OCI-LY1 (cell line): ENCODE results near the gene TAGLN.

ENCODE experiments used
- H2AFZ ChIP-seq: fragments of 200-600 bp; sonication (generic), shearing (Covaris generic); 2 replicates; pipeline ENCODE4 v1.6.0; 2014; ENCODE audit warnings: antibody characterized with exemption, mild to moderate bottlenecking, low read length
- H3F3A ChIP-seq: fragments of 200-600 bp; sonication (generic), shearing (Covaris generic); 2 replicates; pipeline ENCODE4 v1.6.0; 2014; ENCODE audit warnings: mild to moderate bottlenecking, antibody characterized with exemption, low read length, moderate library complexity; ENCODE audit not compliant: insufficient read depth
- H3K27ac ChIP-seq: fragments of 200-600 bp; sonication (generic); 2 replicates; pipeline ENCODE4 v1.5.1; 2014; ENCODE audit warnings: low read length, mixed run types, mild to moderate bottlenecking, low read depth; ENCODE audit not compliant: poor library complexity, severe bottlenecking
- H3K27me3 ChIP-seq: fragments of 200-600 bp; sonication (generic); 2 replicates; pipeline ENCODE4 v1.6.0; 2014; ENCODE audit warnings: antibody characterized with exemption, mild to moderate bottlenecking, low read length, moderate library complexity; ENCODE audit not compliant: insufficient read depth
- H3K36me3 ChIP-seq: fragments of 200-600 bp; sonication (generic); 2 replicates; pipeline ENCODE4 v1.6.1; 2014; ENCODE audit warnings: mild to moderate bottlenecking, antibody characterized with exemption, low read length, moderate library complexity, mixed read lengths; ENCODE audit not compliant: insufficient read depth
- H3K4me1 ChIP-seq: fragments of 200-600 bp; sonication (generic); 2 replicates; pipeline ENCODE4 v1.5.1; 2014; ENCODE audit warnings: mild to moderate bottlenecking, low read length, moderate library complexity; ENCODE audit not compliant: insufficient read depth, severe bottlenecking
- H3K4me2 ChIP-seq: fragments of 200-600 bp; sonication (generic), shearing (Covaris generic); 2 replicates; pipeline ENCODE4 v1.6.1; 2014; ENCODE audit warnings: low read length
- H3K4me3 ChIP-seq: fragments of 200-600 bp; sonication (generic); 2 replicates; pipeline ENCODE4 v1.5.1; 2014; ENCODE audit warnings: low read length, low read depth, mild to moderate bottlenecking, mixed read lengths; ENCODE audit not compliant: poor library complexity, severe bottlenecking
- H3K79me2 ChIP-seq: fragments of 200-600 bp; shearing (Covaris generic); 2 replicates; pipeline ENCODE4 v1.6.1; 2016; ENCODE audit warnings: mixed run types, low read length, mixed read lengths; ENCODE audit not compliant: insufficient read depth
- H3K9ac ChIP-seq: fragments of 200-600 bp; sonication (generic), shearing (Covaris generic); 2 replicates; pipeline ENCODE4 v1.6.1; 2014; ENCODE audit warnings: mild to moderate bottlenecking, low read length, mixed read lengths
- H3K9me2 ChIP-seq: fragments of 200-600 bp; sonication (generic), shearing (Covaris generic); 2 replicates; pipeline ENCODE4 v1.6.1; 2014; ENCODE audit warnings: low read depth, mild to moderate bottlenecking, low read length, mixed read lengths
- H3K9me3 ChIP-seq: fragments of 200-600 bp; shearing (Covaris generic); 2 replicates; pipeline ENCODE4 v1.6.1; 2014; ENCODE audit warnings: low read length, mixed read lengths
- H4K20me1 ChIP-seq: fragments of 200-600 bp; sonication (generic), shearing (Covaris generic); 2 replicates; pipeline ENCODE4 v1.6.0; 2016; ENCODE audit warnings: mild to moderate bottlenecking, low read length; ENCODE audit not compliant: insufficient read depth
- CTCF ChIP-seq: fragments of 200-600 bp; sonication (generic), shearing (Covaris generic); IDR thresholded peaks from 2 replicates; pipeline ENCODE4 v1.5.1; 2017; ENCODE audit warnings: mild to moderate bottlenecking, antibody characterized with exemption, low read length, moderate library complexity, mixed read lengths
- EZH2 ChIP-seq: fragments of 200-600 bp; sonication (generic), shearing (Covaris generic); IDR thresholded peaks from 2 replicates; pipeline ENCODE4 v1.8.0; 2017; ENCODE audit warnings: borderline replicate concordance, mixed run types, mild to moderate bottlenecking, antibody characterized with exemption, low read length, moderate library complexity, mixed read lengths

The TAGLN gene

GRCh38 chr11:117187428-117187798 lies 11.8 kb upstream of the TAGLN start:
- no peaks in the 10 kb centered on the region for H3F3A ChIP-seq
- no peaks in the 10 kb centered on the region for H3K9me3 ChIP-seq
- H3K4me1 ChIP-seq: peaks cover 13% of the 10 kb centered on the region
- no peak overlapping the region for H3K4me2 ChIP-seq
- H4K20me1 ChIP-seq: no peaks in the 10 kb centered on the region
- H3K9me2 ChIP-seq: no peaks in the 10 kb centered on the region
- H3K27me3 ChIP-seq: no peaks in the 10 kb centered on the region
- H3K4me3 ChIP-seq: no peak overlapping the region
- H3K9ac ChIP-seq: no peak overlapping the region
- no peak overlapping the region for H3K27ac ChIP-seq
- peaks cover 20% of the 10 kb centered on the region; the same call in 1 of the 2 replicates for H3K36me3 ChIP-seq
- H3K79me2 ChIP-seq: no peaks in the 10 kb centered on the region
- no peak overlapping the region for H2AFZ ChIP-seq
- TF ChIP-seq CTCF (no peak), EZH2 (no peak)

GRCh38 chr11:117187799-117188481 lies 11.2 kb upstream of the TAGLN start:
- H3K9ac ChIP-seq: no peak overlapping the region
- no peak overlapping the region for H3K27ac ChIP-seq
- H3K36me3 ChIP-seq: peaks cover 16% of the 10 kb centered on the region; the same call in 1 of the 2 replicates
- H3K4me3 ChIP-seq: no peak overlapping the region
- no peaks in the 10 kb centered on the region for H3K27me3 ChIP-seq
- TF ChIP-seq CTCF (no peak), EZH2 (no peak)
- no peak overlapping the region for H3K4me2 ChIP-seq
- H3K79me2 ChIP-seq: no peaks in the 10 kb centered on the region
- H3K4me1 ChIP-seq: peaks cover 13% of the 10 kb centered on the region
- H3F3A ChIP-seq: no peaks in the 10 kb centered on the region
- H3K9me2 ChIP-seq: no peaks in the 10 kb centered on the region
- no peaks in the 10 kb centered on the region for H3K9me3 ChIP-seq
- H4K20me1 ChIP-seq: no peaks in the 10 kb centered on the region
- H2AFZ ChIP-seq: no peak overlapping the region

- Histone ChIP-seq H3K4me1 (peaks cover 13% of the 10 kb centered on the region), H4K20me1 (no peaks in the 10 kb centered on the region), H3K9me2 (no peaks in the 10 kb centered on the region), H3K9ac (no peak overlapping the region), H2AFZ (no peak overlapping the region), H3K27ac (no peak overlapping the region), H3F3A (no peaks in the 10 kb centered on the region), H3K4me2 (no peak overlapping the region), H3K4me3 (no peak overlapping the region), H3K27me3 (no peaks in the 10 kb centered on the region), H3K79me2 (no peaks in the 10 kb centered on the region), H3K9me3 (no peaks in the 10 kb centered on the region), H3K36me3 (peaks cover 16% of the 10 kb centered on the region; the same call in 1 of the 2 replicates)
- TF ChIP-seq CTCF: no peak
- no peak for TF ChIP-seq EZH2
Measured at GRCh38 chr11:117188620-117189081, 10.5 kb upstream of the TAGLN start.
